Transverse colon (tissue), 4 donors: ENCODE measurements around the gene C9orf50. TPM values are rescaled to one million over a fixed set of nuclear protein-coding genes. Genes with fewer than 3 reads are reported as not detected.

Experiments
- DNase-seq: peaks from one replicate; pipeline ENCODE4 v3.0.0-alpha.2; 2019
- H3K27ac ChIP-seq, 4 donors: fragments of 200-600 bp; sonication (generic); 2 replicates each; pipeline ENCODE4 v1.5.1; 2016 to 2018; ENCODE audit warnings: inconsistent platforms in 4 of 4
- H3K27me3 ChIP-seq: fragments of 200-600 bp; sonication (generic); 2 replicates; pipeline ENCODE4 v1.5.1; 2017; ENCODE audit warnings: inconsistent platforms
- H3K36me3 ChIP-seq, 4 donors: fragments of 200-600 bp; sonication (generic); 2 replicates each; pipeline ENCODE4 v1.5.1; 2017 to 2019; ENCODE audit warnings: inconsistent platforms in 4 of 4
- H3K4me1 ChIP-seq, 4 donors: fragments of 200-600 bp; sonication (generic); 2 replicates each; pipeline ENCODE4 v1.5.1; 2017 to 2020; ENCODE audit warnings: inconsistent platforms in 4 of 4
- H3K4me3 ChIP-seq, 4 donors: fragments of 200-600 bp; sonication (generic); 1 replicate in 1 of 4; 2 replicates in 3 of 4; pipeline versions ENCODE4 v1.5.1 to v1.6.1; 2017 to 2019; ENCODE audit warnings: inconsistent platforms in 4 of 4
- H3K9me3 ChIP-seq, 2 donors: fragments of 200-600 bp; sonication (generic); 2 replicates each; pipeline ENCODE4 v1.5.1; 2017 to 2019; ENCODE audit warnings: inconsistent platforms in 2 of 2
- CTCF ChIP-seq, 5 experiments: fragments of 200-600 bp in 3 of 5; fragments of 450-650 bp in 2 of 5; sonication (generic) in 3 of 5; IDR thresholded peaks; 1 replicate in 2 of 5; 2 replicates in 3 of 5; pipeline ENCODE4 v1.5.1; 2016 to 2017; ENCODE audit warnings: antibody characterized with exemption in 5 of 5, inconsistent platforms in 3 of 5, mild to moderate bottlenecking in 2 of 5, moderate library complexity in 1 of 5
- EP300 ChIP-seq: sonication (generic); formaldehyde crosslinking; IDR thresholded peaks from one replicate; pipeline ENCODE4 v1.6.1; 2017; ENCODE audit warnings: antibody characterized with exemption, low read depth
- POLR2A ChIP-seq: fragments of 450-650 bp; IDR thresholded peaks from one replicate; pipeline ENCODE4 v1.6.1; 2016; ENCODE audit warnings: antibody characterized with exemption, mild to moderate bottlenecking, moderate library complexity
- POLR2AphosphoS5 ChIP-seq, 3 donors: sonication (generic); formaldehyde crosslinking; IDR thresholded peaks; one replicate each; pipeline ENCODE4 v1.6.1; 2016; ENCODE audit warnings: antibody characterized with exemption in 3 of 3
- WGBS, 2 donors: methylation state at CpG; one replicate each; pipeline ENCODE4 v1.1.5; 2018; ENCODE audit warnings: low coverage in 1 of 2; 5-methylcytosine and 5-hydroxymethylcytosine counted together
- in situ Hi-C, 4 donors: fragments of 200-750 bp; cut with MboI; loops; one replicate each; pipeline versions ENCODE4 v1.15.0 to v1.15.1; 2017; ENCODE audit warnings: low sequenced_read_pairs in 3 of 4, low pct_ligation_motif_present in 1 of 4, low pct_unique_long_range_greater_than_20kb in 1 of 4
- intact Hi-C: fragments of 100-400 bp; cut with DNase I; formaldehyde crosslinking; loops from one replicate; pipeline ENCODE4 v1.15.1; 2023; ENCODE audit warnings: low total_unique reads
- total RNA-seq, 4 donors: library from RNA; depleted of rRNA; stranded (reverse); fragments of >200 nt; gene quantifications; one replicate each; pipeline ENCODE4 v1.1.0, GENCODE V29; 2016

Gene C9orf50
- total RNA-seq, 4 donors from 2014 or later, result not detected

- Histone ChIP-seq H3K27me3 (peaks cover under 1% of the 10 kb centered on the region), H3K27ac (no peak overlapping the region), H3K9me3 (no peaks in the 10 kb centered on the region), H3K4me1 (peaks cover 0 to 6% (median 0%) of the 10 kb centered on the region in 4 donors), H3K36me3 (no peaks in the 10 kb centered on the region), H3K4me3 (no peak overlapping the region)
- TF ChIP-seq CTCF (IDR thresholded peaks at IDR 0.05) (no peak), EP300 (no peak)
- in situ Hi-C loops (loop anchor here in 1 of 4 donors (10.0 kb wide), 1 partner anchor 134 kb away; no protein-coding TSS in a partner anchor), intact Hi-C loops (no loop called here)
- DNase-seq, result no peak
- WGBS, 2 donors, result 88% methylated on average over 10 of the region's 10 CpGs; no CpG with 5 or more reads in 1 of the 2 donors
Measured at GRCh38 chr9:129650680-129651235, 29.9 kb upstream of the C9orf50 start.

GRCh38 chr9:129649726-129650679 is 29.1 kb upstream of the C9orf50 start:
- Histone ChIP-seq H3K36me3 (no peaks in the 10 kb centered on the region), H3K4me1 (peaks cover 0 to 6% (median 0%) of the 10 kb centered on the region in 4 donors), H3K4me3 (no peak overlapping the region), H3K27ac (no peak overlapping the region), H3K9me3 (no peaks in the 10 kb centered on the region), H3K27me3 (no peaks in the 10 kb centered on the region)
- WGBS, 2 donors, result 60 to 82% methylated on average over 5 to 19 of the region's 20 CpGs
- TF ChIP-seq POLR2A (no peak), CTCF (IDR thresholded peaks at IDR 0.05) (no peak), POLR2AphosphoS5 (IDR thresholded peaks at IDR 0.05) (no peak), EP300 (no peak)
- intact Hi-C loops, result loop anchor here (10.0 kb wide), 1 partner anchor 145 kb away; no protein-coding TSS in a partner anchor
- no peak for DNase-seq
- in situ Hi-C loops, result loop anchor here (5.0 to 10.0 kb wide), 2 partner anchors 132 to 135 kb away; no protein-coding TSS in a partner anchor

GRCh38 chr9:129648764-129649115 is 27.8 kb upstream of the C9orf50 start:
- no peaks in the 10 kb centered on the region for H3K27me3 ChIP-seq
- H3K4me3 ChIP-seq, result no peak overlapping the region
- no peaks in the 10 kb centered on the region for H3K9me3 ChIP-seq
- no peaks in the 10 kb centered on the region for H3K4me1 ChIP-seq
- DNase-seq, result no peak
- no peaks in the 10 kb centered on the region for H3K36me3 ChIP-seq
- intact Hi-C loops, result loop anchor here (10.0 kb wide), 1 partner anchor 146 kb away; no protein-coding TSS in a partner anchor
- 60 to 88% methylated on average over 3 to 8 of the region's 10 CpGs for WGBS, 2 donors
- in situ Hi-C loops, result loop anchor here in 3 of 4 donors (5.0 to 10.0 kb wide), 2 partner anchors 134 to 136 kb away; no protein-coding TSS in a partner anchor
- H3K27ac ChIP-seq, result no peak overlapping the region
- TF ChIP-seq POLR2AphosphoS5 (IDR thresholded peaks at IDR 0.05), result no peak
- TF ChIP-seq EP300, result no peak
- no peak for TF ChIP-seq CTCF (IDR thresholded peaks at IDR 0.05)
- no peak for TF ChIP-seq POLR2A

- H3K36me3 ChIP-seq, result no peaks in the 10 kb centered on the region
- WGBS, 2 donors, result 78 to 90% methylated on average over 4 to 16 of the region's 16 CpGs
- intact Hi-C loops, result loop anchor here (10.0 kb wide), 1 partner anchor 147 kb away; no protein-coding TSS in a partner anchor
- no peak for DNase-seq
- H3K4me1 ChIP-seq, result no peaks in the 10 kb centered on the region
- TF ChIP-seq POLR2AphosphoS5 (IDR thresholded peaks at IDR 0.05) (no peak), EP300 (no peak), POLR2A (no peak), CTCF (IDR thresholded peaks at IDR 0.05) (no peak)
- in situ Hi-C loops, result loop anchor here in 3 of 4 donors (5.0 to 10.0 kb wide), 2 partner anchors 134 to 137 kb away; no protein-coding TSS in a partner anchor
- no peaks in the 10 kb centered on the region for H3K9me3 ChIP-seq
- no peaks in the 10 kb centered on the region for H3K27me3 ChIP-seq
- H3K27ac ChIP-seq, result no peak overlapping the region
- no peak overlapping the region for H3K4me3 ChIP-seq
Measured at GRCh38 chr9:129648092-129648763, 27.3 kb upstream of the C9orf50 start.
